ENCODE measurements around the gene NTHL1. TPM values are rescaled to one million over a fixed set of nuclear protein-coding genes. Genes with fewer than 3 reads are reported as not detected.

Gene NTHL1
- total and polyA plus RNA-seq, 10 of the 15 experiments (the other 5 are each of a cell fraction or from before 2014, with no cell fraction given) = 0.85 to 54.7 (median 39.0) TPM

DNA sequence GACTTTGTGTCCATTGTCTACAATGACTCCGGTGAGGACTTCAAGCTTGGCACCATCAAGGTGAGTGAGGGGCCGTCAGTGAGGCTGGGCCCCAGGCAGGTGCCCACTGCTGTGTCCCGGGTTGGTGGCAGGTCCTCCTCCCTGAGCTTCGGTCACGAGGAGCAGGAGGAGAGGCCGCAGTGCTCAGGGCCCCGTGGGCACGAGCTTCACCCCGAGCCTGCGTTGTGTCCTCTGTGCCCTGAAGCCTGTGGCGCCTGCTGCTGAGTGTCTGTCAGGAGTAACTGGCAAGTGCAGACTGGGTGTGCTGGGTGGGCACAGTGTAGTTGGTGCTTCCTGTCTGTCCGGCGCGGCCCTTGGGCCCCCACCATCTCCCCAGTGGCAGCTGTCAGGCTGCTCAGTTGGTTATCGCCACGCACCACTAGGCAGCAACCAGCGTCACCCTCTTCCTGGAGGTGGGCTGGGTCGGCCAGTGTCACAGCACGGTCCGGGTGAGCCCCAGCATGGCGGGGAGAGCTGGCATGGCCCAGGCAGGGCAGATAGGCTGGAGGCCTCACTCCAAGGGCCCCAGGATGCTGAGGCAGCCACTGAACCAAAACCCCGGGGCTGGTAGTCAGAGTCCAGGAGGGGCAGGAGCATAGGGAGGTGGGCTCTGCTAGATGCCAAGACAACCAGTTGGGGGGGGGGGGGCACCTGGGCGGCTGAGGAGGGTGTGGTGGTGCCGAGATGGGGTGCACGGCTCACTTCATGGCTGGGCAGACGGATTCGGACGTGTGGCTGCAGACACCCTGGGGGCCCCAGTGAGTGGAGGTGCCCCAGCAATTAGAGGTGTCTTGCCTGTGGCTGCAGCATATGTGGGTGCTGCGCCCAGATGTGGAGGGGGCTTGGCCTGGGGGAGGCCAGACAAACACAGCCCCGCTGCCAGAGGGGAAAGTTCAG lies 39.4 kb upstream of the NTHL1 start:
- ChIA-PET CTCF (interaction anchor here (1.1 kb wide), 1 partner anchor 64 kb away, joined by 3 read pairs; no protein-coding TSS in a partner anchor), SMC1A (ENCODE audit: uncharacterized antibody, unreplicated experiment) (no interaction called here), POLR2A (no interaction called here), RAD21 (ENCODE audit: unreplicated experiment) (no interaction called here)
- no peaks in the 10 kb centered on the region for H3K4me1 ChIP-seq (ENCODE audit: control insufficient read depth, insufficient read depth, low read length)
- no peak overlapping the region for H2AFZ ChIP-seq (ENCODE audit: control insufficient read depth, low read depth, low read length)
- in situ Hi-C loops (cut with MboI) = loop anchor here (10.0 kb wide), 1 partner anchor 58 kb away; the partner anchor contains the start of gene RAB26
- TF ChIP-seq POLR2A (IDR thresholded peaks at IDR 0.05; ENCODE audit: low read depth, low read length) (peak; percentile 53), ATF7 (IDR thresholded peaks at IDR 0.05; ENCODE audit: low read depth) (no peak)
- intact Hi-C loops (cut with micrococcal nuclease; ENCODE audit: unreplicated experiment) = no loop called here
- no peaks in the 10 kb centered on the region for H3K9me3 ChIP-seq (replicated peaks; ENCODE audit: control insufficient read depth, insufficient read depth, low read length)
- WGBS (ENCODE audit: insufficient coverage, insufficient replicate concordance, low lambda C conversion rate, missing lambda C conversion rate) = 51% methylated on average over 30 of the region's 30 CpGs
- H3K27ac ChIP-seq (ENCODE audit: control insufficient read depth, insufficient read depth) = no peak overlapping the region
- DNase-seq (ENCODE audit: low read depth, low spot score) = no peak
- H3K4me3 ChIP-seq = no peak overlapping the region
- no peaks in the 10 kb centered on the region for H3K79me2 ChIP-seq (ENCODE audit: control insufficient read depth, insufficient read depth, low read length)
- no TSS peak for BruUV-seq (replicated peaks)
- ATAC-seq = peak; percentile 5; the same call in 1 of the 3 replicates
- H3K9ac ChIP-seq (ENCODE audit: control insufficient read depth, insufficient read depth, low read length) = no peak overlapping the region
- no peak overlapping the region for H3K4me2 ChIP-seq (ENCODE audit: control insufficient read depth, insufficient read depth)
- no peaks in the 10 kb centered on the region for H3K27me3 ChIP-seq (replicated peaks in 1 of 2; ENCODE audit: control insufficient read depth in 2 of 2, insufficient read depth in 2 of 2, low read length in 1 of 2)
- peaks cover 0 to 6% of the 10 kb centered on the region in 2 experiments; a peak in 3 of 4 replicates for H3K36me3 ChIP-seq (ENCODE audit: control insufficient read depth in 2 of 2, insufficient read depth in 2 of 2, low read length in 1 of 2)
- no peaks in the 10 kb centered on the region for H4K20me1 ChIP-seq (ENCODE audit: control insufficient read depth, insufficient read depth)
- FAIRE-seq = no peak

- SMC1A ChIA-PET (ENCODE audit: uncharacterized antibody, unreplicated experiment) = no interaction called here
- in situ Hi-C loops (cut with MboI) (loop anchor here (10.0 kb wide), 1 partner anchor 59 kb away; the partner anchor contains the start of gene RAB26), intact Hi-C loops (cut with micrococcal nuclease; ENCODE audit: unreplicated experiment) (no loop called here)
- peaks cover 0 to 6% of the 10 kb centered on the region in 2 experiments; a peak in 3 of 4 replicates for H3K36me3 ChIP-seq (ENCODE audit: control insufficient read depth in 2 of 2, insufficient read depth in 2 of 2, low read length in 1 of 2)
- no peaks in the 10 kb centered on the region for H3K27me3 ChIP-seq (replicated peaks in 1 of 2; ENCODE audit: control insufficient read depth in 2 of 2, insufficient read depth in 2 of 2, low read length in 1 of 2)
- no peaks in the 10 kb centered on the region for H3K4me1 ChIP-seq (ENCODE audit: control insufficient read depth, insufficient read depth, low read length)
- CTCF ChIA-PET = no interaction called here
- no peak overlapping the region for H3K4me2 ChIP-seq (ENCODE audit: control insufficient read depth, insufficient read depth)
- no peak overlapping the region for H3K9ac ChIP-seq (ENCODE audit: control insufficient read depth, insufficient read depth, low read length)
- H3K4me3 ChIP-seq = no peak overlapping the region
- POLR2A ChIA-PET = no interaction called here
- H3K27ac ChIP-seq (ENCODE audit: control insufficient read depth, insufficient read depth) = no peak overlapping the region
- BruUV-seq (replicated peaks) = no TSS peak
- FAIRE-seq = no peak
- DNase-seq (ENCODE audit: low read depth, low spot score) = no peak
- H3K79me2 ChIP-seq (ENCODE audit: control insufficient read depth, insufficient read depth, low read length) = no peaks in the 10 kb centered on the region
- ATAC-seq = no peak
- no peak overlapping the region for H2AFZ ChIP-seq (ENCODE audit: control insufficient read depth, low read depth, low read length)
- no peaks in the 10 kb centered on the region for H4K20me1 ChIP-seq (ENCODE audit: control insufficient read depth, insufficient read depth)
- RAD21 ChIA-PET (ENCODE audit: unreplicated experiment) = no interaction called here
- 86% methylated on average over 26 of the region's 27 CpGs for WGBS (ENCODE audit: insufficient coverage, insufficient replicate concordance, low lambda C conversion rate, missing lambda C conversion rate)
- no peaks in the 10 kb centered on the region for H3K9me3 ChIP-seq (replicated peaks; ENCODE audit: control insufficient read depth, insufficient read depth, low read length)
- TF ChIP-seq ZSCAN29 (IDR thresholded peaks at IDR 0.05) (no peak), CREB1 (IDR thresholded peaks at IDR 0.05; ENCODE audit: low read depth) (no peak), ZBED1 (IDR thresholded peaks at IDR 0.05; ENCODE audit: borderline replicate concordance) (no peak), BRCA1 (IDR thresholded peaks at IDR 0.05; ENCODE audit: low read depth, low read length) (no peak), POU2F2 (IDR thresholded peaks at IDR 0.05; ENCODE audit: borderline replicate concordance, low read depth, low read length) (no peak), ESRRA (IDR thresholded peaks at IDR 0.05; ENCODE audit: low read length) (no peak), YY1 (IDR thresholded peaks at IDR 0.05; ENCODE audit: low read depth, low read length) (no peak), LARP7 (IDR thresholded peaks at IDR 0.05) (no peak), MEF2A (IDR thresholded peaks at IDR 0.05; ENCODE audit: insufficient read depth, low read depth, low read length) (no peak), SMAD1 (IDR thresholded peaks at IDR 0.05; ENCODE audit: low read depth, partially characterized antibody) (no peak), SPI1 (IDR thresholded peaks at IDR 0.05; ENCODE audit: borderline replicate concordance, insufficient read depth, low read depth, low read length) (no peak), RAD51 (IDR thresholded peaks at IDR 0.05) (no peak), GATAD2B (conservative IDR thresholded peaks at IDR 0.05; ENCODE audit: low read depth) (no peak)
- TF ChIP-seq, protein P1, sequence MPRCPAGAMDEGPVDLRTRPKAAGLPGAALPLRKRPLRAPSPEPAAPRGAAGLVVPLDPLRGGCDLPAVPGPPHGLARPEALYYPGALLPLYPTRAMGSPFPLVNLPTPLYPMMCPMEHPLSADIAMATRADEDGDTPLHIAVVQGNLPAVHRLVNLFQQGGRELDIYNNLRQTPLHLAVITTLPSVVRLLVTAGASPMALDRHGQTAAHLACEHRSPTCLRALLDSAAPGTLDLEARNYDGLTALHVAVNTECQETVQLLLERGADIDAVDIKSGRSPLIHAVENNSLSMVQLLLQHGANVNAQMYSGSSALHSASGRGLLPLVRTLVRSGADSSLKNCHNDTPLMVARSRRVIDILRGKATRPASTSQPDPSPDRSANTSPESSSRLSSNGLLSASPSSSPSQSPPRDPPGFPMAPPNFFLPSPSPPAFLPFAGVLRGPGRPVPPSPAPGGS (IDR thresholded peaks at IDR 0.05; ENCODE audit: borderline replicate concordance, insufficient read depth, low read depth, low read length, poor library complexity, severe bottlenecking) = no peak
Observed at GRCh38 chr16:2086106-2086742, 38.6 kb upstream of the NTHL1 start.
